Osteocyte (in vitro differentiated cells): ENCODE data around the gene ADAMTSL1. TPM values are rescaled to one million over a fixed set of nuclear protein-coding genes. Genes with fewer than 3 reads are reported as not detected.
A peak's percentile ranks its signal among the peaks of the same experiment; 100 is the strongest.

Experiments
- DNase-seq: peaks from one replicate; pipeline ENCODE4 v3.0.0; 2021; ENCODE audit warnings: mixed read lengths; ENCODE audit not compliant: unreplicated experiment; ENCODE audit errors: extremely low spot score
- H3K27ac Mint-ChIP-seq: one replicate; pipeline ENCODE4 v1.8.0; 2021; ENCODE audit warnings: mild to moderate bottlenecking, mixed read lengths; ENCODE audit not compliant: unreplicated experiment
- H3K27me3 Mint-ChIP-seq: one replicate; pipeline ENCODE4 v1.8.0; 2021; ENCODE audit warnings: mixed read lengths; ENCODE audit not compliant: unreplicated experiment
- H3K36me3 Mint-ChIP-seq: one replicate; pipeline ENCODE4 v1.8.0; 2021; ENCODE audit warnings: mixed read lengths; ENCODE audit not compliant: unreplicated experiment
- H3K4me1 Mint-ChIP-seq: one replicate; pipeline ENCODE4 v1.8.0; 2021; ENCODE audit warnings: mixed read lengths; ENCODE audit not compliant: unreplicated experiment
- H3K4me3 Mint-ChIP-seq: one replicate; pipeline ENCODE4 v1.8.0; 2021; ENCODE audit warnings: mild to moderate bottlenecking, moderate library complexity, mixed read lengths; ENCODE audit not compliant: unreplicated experiment
- H3K9me3 Mint-ChIP-seq: one replicate; pipeline ENCODE4 v1.8.0; 2021; ENCODE audit warnings: mixed read lengths; ENCODE audit not compliant: unreplicated experiment
- total RNA-seq: library from RNA; stranded (reverse); gene quantifications from 2 replicates; pipeline ENCODE4 v1.2.1, GENCODE V29; 2021
- TF ChIP-seq, protein P1 (sequence below): fragments of 200-600 bp; sonication (generic); IDR thresholded peaks from 2 replicates; pipeline ENCODE4 v1.5.0; 2021; ENCODE audit warnings: antibody characterized with exemption, mild to moderate bottlenecking, moderate library complexity

Gene ADAMTSL1
- total RNA-seq, 1 donor from 2014 or later, result 1.5 TPM

DNA sequence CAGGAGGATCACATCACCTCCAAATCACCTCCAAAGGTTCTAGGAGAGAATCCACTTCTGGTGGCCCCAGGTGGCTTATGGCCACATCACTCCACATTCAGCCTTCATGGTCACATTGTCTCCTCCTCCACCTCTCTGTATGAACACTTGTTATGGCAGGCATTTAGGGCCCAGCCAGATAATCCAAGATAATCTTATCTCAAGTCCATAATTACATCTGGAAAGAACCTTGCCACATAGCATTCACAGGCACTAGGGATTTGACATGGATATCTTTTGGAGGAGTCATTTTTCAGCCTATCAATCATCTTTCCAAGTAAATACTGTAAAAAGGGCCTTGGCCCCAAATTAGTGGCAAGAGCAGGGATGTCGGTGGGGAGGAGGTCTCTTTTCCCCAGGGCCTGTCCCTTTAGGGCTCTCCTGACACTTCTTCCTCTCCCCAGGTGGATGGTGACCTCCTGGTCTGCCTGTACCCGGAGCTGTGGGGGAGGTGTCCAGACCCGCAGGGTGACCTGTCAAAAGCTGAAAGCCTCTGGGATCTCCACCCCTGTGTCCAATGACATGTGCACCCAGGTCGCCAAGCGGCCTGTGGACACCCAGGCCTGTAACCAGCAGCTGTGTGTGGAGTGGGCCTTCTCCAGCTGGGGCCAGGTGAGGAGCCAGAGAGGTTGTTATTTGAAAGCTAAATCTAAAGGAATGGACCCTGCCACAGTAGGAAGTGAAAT, 418.2 kb downstream of the ADAMTSL1 start:
- Mint-ChIP-seq H3K36me3 (peaks cover 8% of the 10 kb centered on the region), H3K27ac (no peak overlapping the region), H3K27me3 (no peaks in the 10 kb centered on the region), H3K4me3 (no peak overlapping the region), H3K9me3 (peaks cover 16% of the 10 kb centered on the region), H3K4me1 (peaks cover 14% of the 10 kb centered on the region)
- TF ChIP-seq, protein P1, sequence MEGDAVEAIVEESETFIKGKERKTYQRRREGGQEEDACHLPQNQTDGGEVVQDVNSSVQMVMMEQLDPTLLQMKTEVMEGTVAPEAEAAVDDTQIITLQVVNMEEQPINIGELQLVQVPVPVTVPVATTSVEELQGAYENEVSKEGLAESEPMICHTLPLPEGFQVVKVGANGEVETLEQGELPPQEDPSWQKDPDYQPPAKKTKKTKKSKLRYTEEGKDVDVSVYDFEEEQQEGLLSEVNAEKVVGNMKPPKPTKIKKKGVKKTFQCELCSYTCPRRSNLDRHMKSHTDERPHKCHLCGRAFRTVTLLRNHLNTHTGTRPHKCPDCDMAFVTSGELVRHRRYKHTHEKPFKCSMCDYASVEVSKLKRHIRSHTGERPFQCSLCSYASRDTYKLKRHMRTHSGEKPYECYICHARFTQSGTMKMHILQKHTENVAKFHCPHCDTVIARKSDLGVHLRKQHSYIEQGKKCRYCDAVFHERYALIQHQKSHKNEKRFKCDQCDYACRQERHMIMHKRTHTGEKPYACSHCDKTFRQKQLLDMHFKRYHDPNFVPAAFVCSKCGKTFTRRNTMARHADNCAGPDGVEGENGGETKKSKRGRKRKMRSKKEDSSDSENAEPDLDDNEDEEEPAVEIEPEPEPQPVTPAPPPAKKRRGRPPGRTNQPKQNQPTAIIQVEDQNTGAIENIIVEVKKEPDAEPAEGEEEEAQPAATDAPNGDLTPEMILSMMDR, result no peak
- DNase-seq, result peak; percentile 75

DNA sequence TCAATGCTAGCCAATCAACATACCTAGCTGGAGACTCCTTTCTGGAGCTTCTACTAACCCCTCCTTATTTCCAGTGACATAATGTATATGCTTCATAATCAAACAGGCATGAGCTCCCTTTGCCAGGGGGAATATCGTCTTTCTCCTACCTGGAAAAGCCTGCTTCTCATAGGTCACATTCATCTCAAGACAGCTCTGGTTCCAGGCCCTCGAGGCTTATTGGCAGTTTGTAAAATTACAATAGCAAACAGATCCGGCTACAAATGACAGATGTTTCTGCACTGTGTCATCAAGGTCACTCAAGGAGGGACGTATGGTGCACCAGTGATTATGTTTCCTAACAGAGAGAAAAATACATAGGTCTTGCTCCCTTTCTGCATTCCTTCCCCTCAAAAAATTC, 419.1 kb downstream of the ADAMTSL1 start:
- Mint-ChIP-seq H3K4me3 (no peak overlapping the region), H3K4me1 (peaks cover 14% of the 10 kb centered on the region), H3K27me3 (no peaks in the 10 kb centered on the region), H3K9me3 (peaks cover 16% of the 10 kb centered on the region), H3K36me3 (peaks cover 8% of the 10 kb centered on the region), H3K27ac (no peak overlapping the region)
- no peak for DNase-seq
- TF ChIP-seq, protein P1, result no peak

DNA sequence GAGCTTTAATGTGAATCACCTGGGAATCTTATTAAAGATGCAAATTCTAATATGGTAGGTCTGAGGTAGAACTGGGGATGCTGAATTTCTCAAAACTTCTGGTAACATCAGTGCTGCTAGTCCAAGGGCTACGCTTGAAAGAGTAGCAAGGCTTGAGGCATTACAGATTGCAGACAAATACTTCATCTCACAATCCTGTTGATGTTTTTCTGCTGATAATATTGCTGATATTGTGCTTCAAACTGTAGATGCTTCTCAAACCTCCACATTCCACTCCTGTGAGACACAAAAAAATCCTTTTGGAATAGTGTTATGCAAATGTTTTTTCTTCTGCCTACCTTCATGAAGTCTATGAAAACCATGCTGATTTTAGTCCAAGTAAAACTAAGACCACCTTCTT, 419.5 kb downstream of the ADAMTSL1 start:
- TF ChIP-seq, protein P1, result no peak
- Mint-ChIP-seq H3K27me3 (no peaks in the 10 kb centered on the region), H3K4me1 (peaks cover 14% of the 10 kb centered on the region), H3K27ac (no peak overlapping the region), H3K4me3 (no peak overlapping the region), H3K9me3 (peaks cover 20% of the 10 kb centered on the region), H3K36me3 (peaks cover 8% of the 10 kb centered on the region)
- DNase-seq, result no peak

DNA sequence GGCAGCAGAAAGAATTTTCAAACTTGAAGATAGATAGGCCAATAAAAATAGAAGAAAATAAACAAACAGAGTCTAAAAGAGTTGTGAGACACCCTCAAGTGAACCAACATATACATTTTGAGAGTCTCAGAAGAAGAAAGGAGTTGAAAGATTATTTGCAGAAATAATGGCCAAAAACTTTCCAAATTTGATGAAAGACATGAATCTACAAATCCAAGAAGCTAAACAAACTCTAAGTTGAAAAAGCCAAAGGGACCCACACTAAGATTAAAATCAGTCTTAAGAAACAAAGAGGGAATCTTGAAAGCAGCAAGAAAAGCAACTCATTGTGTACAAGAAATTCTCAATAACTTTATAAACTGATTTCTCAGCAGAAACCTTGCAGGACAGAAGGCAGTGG, 422.1 kb downstream of the ADAMTSL1 start:
- peaks cover 20% of the 10 kb centered on the region for H3K9me3 Mint-ChIP-seq
- no peak overlapping the region for H3K4me3 Mint-ChIP-seq
- DNase-seq, result no peak
- peaks cover 4% of the 10 kb centered on the region for H3K4me1 Mint-ChIP-seq
- no peak overlapping the region for H3K27ac Mint-ChIP-seq
- peaks cover 8% of the 10 kb centered on the region for H3K36me3 Mint-ChIP-seq
- no peaks in the 10 kb centered on the region for H3K27me3 Mint-ChIP-seq
- TF ChIP-seq, protein P1, result no peak

DNA sequence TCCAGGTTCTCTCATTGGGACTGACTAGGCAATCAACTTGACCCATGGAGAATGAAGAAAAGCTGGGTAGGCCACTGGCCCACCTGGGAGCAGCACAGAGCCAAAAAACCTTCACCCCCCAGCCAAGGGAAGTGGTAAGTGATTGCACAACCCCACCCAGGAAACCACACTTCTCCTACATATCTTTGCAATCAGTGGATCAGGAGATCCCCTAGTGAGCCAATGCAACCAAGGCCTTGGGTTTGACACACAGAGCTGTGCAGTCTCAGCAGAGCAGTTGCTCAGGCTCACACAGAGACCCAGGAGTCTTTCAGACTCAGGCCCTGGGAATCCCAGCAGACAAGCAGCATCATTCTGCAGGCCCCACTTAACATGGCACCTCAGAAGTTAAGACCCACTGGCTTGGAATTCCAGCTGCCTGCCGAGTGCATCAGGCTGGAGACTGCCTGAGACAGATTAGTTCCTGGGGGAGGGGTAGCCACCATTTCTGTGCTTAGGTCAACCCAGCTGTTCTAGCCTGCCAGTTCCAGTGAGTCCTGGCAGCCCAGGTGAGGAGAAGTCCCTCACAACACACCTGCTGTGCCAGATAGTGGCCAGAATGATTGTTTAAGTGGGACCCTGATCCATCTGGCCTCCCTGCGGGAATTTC, 422.7 kb downstream of the ADAMTSL1 start:
- peak; percentile 49 for DNase-seq
- TF ChIP-seq, protein P1, result no peak
- Mint-ChIP-seq H3K36me3 (peaks cover 8% of the 10 kb centered on the region), H3K4me3 (no peak overlapping the region), H3K9me3 (peaks cover 25% of the 10 kb centered on the region), H3K27ac (no peak overlapping the region), H3K4me1 (no peaks in the 10 kb centered on the region), H3K27me3 (no peaks in the 10 kb centered on the region)
